NT2/D1 (cell line): Measurements from ENCODE around the gene TMEM150C.

Source experiments
- SUZ12 ChIP-seq: IDR thresholded peaks from 2 replicates; pipeline ENCODE4 v1.6.1; 2011; ENCODE audit not compliant: insufficient read length, insufficient read depth; ENCODE audit errors: extremely low read depth
- YY1 ChIP-seq: IDR thresholded peaks from 2 replicates; pipeline ENCODE4 v1.6.1; 2011; ENCODE audit not compliant: insufficient read length, insufficient read depth
- ZNF274 ChIP-seq: IDR thresholded peaks from 2 replicates; pipeline ENCODE4 v1.6.1; 2011; ENCODE audit warnings: mild to moderate bottlenecking, low read depth, low read length

GRCh38 chr4:82543131-82543530 lies 18.7 kb downstream of the TMEM150C start:
- TF ChIP-seq YY1: no peak
- no peak for TF ChIP-seq ZNF274
- TF ChIP-seq SUZ12: no peak
